ENCODE results near the gene TK2.

TK2 gene

GRCh38 chr16:66580605-66581209, 30.8 kb upstream of the TK2 start:
- no peak overlapping the region for H3K27ac ChIP-seq
- TF ChIP-seq CTCF (conservative IDR thresholded peaks at IDR 0.05), result no peak

- TF ChIP-seq CTCF (conservative IDR thresholded peaks at IDR 0.05), result no peak
Measured at GRCh38 chr16:66578651-66579531, 29.0 kb upstream of the TK2 start, which contains the start of gene CMTM2. TSS of gene CMTM2 (plus strand) at chr16:66579463. CDS start at chr16:66579608, 145 bp downstream.

GRCh38 chr16:66576296-66576695, 26.4 kb upstream of the TK2 start:
- no peak for TF ChIP-seq CTCF (conservative IDR thresholded peaks at IDR 0.05)
- no peak overlapping the region for H3K27ac ChIP-seq

More at GRCh38 chr16:66578651-66579531, 29.0 kb upstream of the TK2 start, which contains the start of gene CMTM2:
- H3K27ac ChIP-seq, result no peak within 1 kb of the TSS

GRCh38 chr16:66575060-66575459, 25.1 kb upstream of the TK2 start:
- no peak for TF ChIP-seq CTCF (conservative IDR thresholded peaks at IDR 0.05)

GRCh38 chr16:66574531-66574930, 24.6 kb upstream of the TK2 start:
- TF ChIP-seq CTCF (conservative IDR thresholded peaks at IDR 0.05), result no peak

More at GRCh38 chr16:66575060-66575459, 25.1 kb upstream of the TK2 start:
- H3K27ac ChIP-seq, result no peak overlapping the region

GRCh38 chr16:66574081-66574480, 24.2 kb upstream of the TK2 start:
- TF ChIP-seq CTCF (conservative IDR thresholded peaks at IDR 0.05), result no peak

More at GRCh38 chr16:66574531-66574930, 24.6 kb upstream of the TK2 start:
- H3K27ac ChIP-seq, result no peak overlapping the region

GRCh38 chr16:66572356-66572755, 22.4 kb upstream of the TK2 start:
- TF ChIP-seq CTCF (conservative IDR thresholded peaks at IDR 0.05), result no peak
- H3K27ac ChIP-seq, result no peak overlapping the region

More at GRCh38 chr16:66574081-66574480, 24.2 kb upstream of the TK2 start:
- H3K27ac ChIP-seq, result no peak overlapping the region

All from VCaP (cell line).